Measurements from ENCODE around the gene FBXO10. TPM values are rescaled to one million over a fixed set of nuclear protein-coding genes. Genes with fewer than 3 reads are reported as not detected.

FBXO10 gene
- total RNA-seq, 1 donor from 2014 or later: 68.7 TPM

GRCh38 chr9:37563806-37564513 lies 12.2 kb downstream of the FBXO10 start:
- peaks cover 5% of the 10 kb centered on the region for H3K9me3 Mint-ChIP-seq (ENCODE audit: unreplicated experiment)
- TF ChIP-seq CTCF (IDR thresholded peaks at IDR 0.05; ENCODE audit: partially characterized antibody, unreplicated experiment): no peak
- no peak for DNase-seq
- no peaks in the 10 kb centered on the region for H3K27me3 Mint-ChIP-seq (ENCODE audit: unreplicated experiment)
- H3K4me3 Mint-ChIP-seq (ENCODE audit: unreplicated experiment): no peak overlapping the region
- no peak overlapping the region for H3K27ac Mint-ChIP-seq (ENCODE audit: unreplicated experiment)
- H3K4me1 Mint-ChIP-seq (ENCODE audit: low read depth, unreplicated experiment): peaks cover 38% of the 10 kb centered on the region
- H3K36me3 Mint-ChIP-seq (ENCODE audit: unreplicated experiment): peaks cover 22% of the 10 kb centered on the region

GRCh38 chr9:37562826-37563225 lies 13.4 kb downstream of the FBXO10 start:
- Mint-ChIP-seq H3K4me1 (ENCODE audit: low read depth, unreplicated experiment) (peaks cover 46% of the 10 kb centered on the region), H3K27ac (ENCODE audit: unreplicated experiment) (no peak overlapping the region), H3K27me3 (ENCODE audit: unreplicated experiment) (no peaks in the 10 kb centered on the region), H3K9me3 (ENCODE audit: unreplicated experiment) (peaks cover 6% of the 10 kb centered on the region), H3K36me3 (ENCODE audit: unreplicated experiment) (peaks cover 22% of the 10 kb centered on the region), H3K4me3 (ENCODE audit: unreplicated experiment) (no peak overlapping the region)
- DNase-seq: no peak
- TF ChIP-seq CTCF (IDR thresholded peaks at IDR 0.05; ENCODE audit: partially characterized antibody, unreplicated experiment): no peak

GRCh38 chr9:37561682-37562081 lies 14.5 kb downstream of the FBXO10 start:
- H3K4me1 Mint-ChIP-seq (ENCODE audit: low read depth, unreplicated experiment): peaks cover 50% of the 10 kb centered on the region
- peak overlapping the region; percentile 46 for H3K27ac Mint-ChIP-seq (ENCODE audit: unreplicated experiment)
- H3K4me3 Mint-ChIP-seq (ENCODE audit: unreplicated experiment): no peak overlapping the region
- TF ChIP-seq CTCF (IDR thresholded peaks at IDR 0.05; ENCODE audit: partially characterized antibody, unreplicated experiment): no peak
- H3K9me3 Mint-ChIP-seq (ENCODE audit: unreplicated experiment): peaks cover 9% of the 10 kb centered on the region
- H3K27me3 Mint-ChIP-seq (ENCODE audit: unreplicated experiment): no peaks in the 10 kb centered on the region
- peaks cover 22% of the 10 kb centered on the region for H3K36me3 Mint-ChIP-seq (ENCODE audit: unreplicated experiment)
- DNase-seq: no peak

GRCh38 chr9:37559855-37560592 lies 16.2 kb downstream of the FBXO10 start:
- peaks cover 17% of the 10 kb centered on the region for H3K36me3 Mint-ChIP-seq (ENCODE audit: unreplicated experiment)

More at GRCh38 chr9:37559855-37560592, 16.2 kb downstream of the FBXO10 start:
- TF ChIP-seq CTCF (IDR thresholded peaks at IDR 0.05; ENCODE audit: partially characterized antibody, unreplicated experiment): no peak
- no peak for DNase-seq
- Mint-ChIP-seq H3K9me3 (ENCODE audit: unreplicated experiment) (peaks cover 9% of the 10 kb centered on the region), H3K27me3 (ENCODE audit: unreplicated experiment) (no peaks in the 10 kb centered on the region), H3K4me1 (ENCODE audit: low read depth, unreplicated experiment) (peaks cover 42% of the 10 kb centered on the region), H3K4me3 (ENCODE audit: unreplicated experiment) (peak overlapping the region; percentile 52), H3K27ac (ENCODE audit: unreplicated experiment) (no peak overlapping the region)

All from glutamatergic neuron (in vitro differentiated cells).